HG03095 (cell line): Measurements from ENCODE around the gene SORCS2.

Experiments
- ATAC-seq: cut with Tn5 transposase; IDR thresholded peaks from one replicate; pipeline ENCODE4 v1.9.1; 2021; ENCODE audit warnings: moderate library complexity; ENCODE audit not compliant: unreplicated experiment

Gene SORCS2

DNA sequence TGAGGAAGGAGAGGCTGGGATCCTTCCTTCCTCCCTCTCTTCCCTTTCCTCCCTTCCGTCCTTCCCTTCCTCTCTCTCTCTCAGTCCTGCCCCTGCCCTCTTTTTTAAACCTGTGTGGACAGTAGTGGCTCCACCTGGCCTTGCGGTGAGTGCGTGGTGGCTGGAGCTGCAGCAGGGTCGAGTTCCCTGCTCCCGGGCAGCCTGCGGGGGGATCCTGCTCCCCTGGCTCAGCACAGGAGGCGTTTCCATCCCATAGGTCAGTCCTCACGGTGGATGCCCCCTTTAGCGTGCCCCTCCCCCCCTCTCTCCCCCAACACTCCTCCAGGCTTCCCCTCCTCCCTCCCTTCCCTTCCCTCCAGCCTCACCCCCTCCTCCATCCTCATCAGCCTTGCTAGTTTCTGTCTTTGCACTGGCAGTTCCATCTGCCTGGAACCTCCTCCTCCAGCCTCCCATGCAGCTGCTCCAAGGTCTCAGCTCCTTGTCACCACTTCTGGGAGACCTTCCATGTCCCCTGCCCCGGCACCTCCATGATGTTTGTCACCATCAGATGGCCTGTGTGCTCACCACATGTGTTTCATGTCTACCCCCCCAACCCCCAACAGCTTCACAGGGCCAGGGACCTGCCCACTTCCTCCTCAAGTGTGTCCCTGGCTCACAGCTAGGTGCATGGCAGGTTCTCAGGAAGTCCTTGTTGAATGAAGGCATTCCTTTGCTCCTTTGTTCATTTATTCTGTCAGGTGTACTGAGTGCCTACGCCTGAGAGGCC is 174.0 kb downstream of the SORCS2 start:
- ATAC-seq, result no peak

DNA sequence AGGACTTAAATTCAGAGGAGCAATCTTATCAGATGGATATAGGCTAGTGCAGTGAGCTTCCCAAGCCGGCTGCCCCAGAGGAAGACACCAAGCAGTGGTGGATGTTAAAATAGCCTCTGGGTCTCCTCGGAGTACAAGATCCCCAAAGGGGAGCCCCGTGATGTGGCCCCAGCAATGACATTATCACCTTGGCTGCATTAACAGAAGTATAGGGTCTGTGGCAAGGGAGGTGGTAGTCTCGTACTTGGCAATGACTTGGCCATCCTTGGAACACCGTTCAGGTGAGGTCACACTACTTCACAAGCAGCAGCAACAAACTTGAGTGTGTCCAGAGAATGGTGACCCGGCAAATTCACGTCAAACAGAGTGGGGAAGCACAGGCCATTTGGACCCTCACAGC is 174.6 kb downstream of the SORCS2 start:
- ATAC-seq, result no peak

DNA sequence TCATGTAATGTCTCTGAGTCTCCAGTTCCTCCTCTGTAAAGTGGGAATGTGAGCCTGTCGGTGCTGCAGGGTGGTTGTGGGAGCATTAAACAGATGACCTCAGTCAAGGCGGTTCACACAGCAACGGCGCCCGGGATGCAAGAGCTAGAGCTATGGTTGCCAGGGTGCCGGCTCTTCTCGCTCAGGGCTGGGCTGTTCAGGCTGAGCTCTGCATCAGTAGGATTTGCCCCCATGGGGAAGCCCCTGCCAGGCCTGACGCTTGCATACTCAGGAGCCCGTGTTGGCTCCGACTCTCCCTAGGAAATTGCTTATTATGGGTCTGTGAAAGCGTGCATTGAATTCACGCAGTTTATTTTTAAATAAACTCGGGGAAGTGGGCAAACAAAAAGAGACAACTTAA is 175.1 kb downstream of the SORCS2 start:
- no peak for ATAC-seq

DNA sequence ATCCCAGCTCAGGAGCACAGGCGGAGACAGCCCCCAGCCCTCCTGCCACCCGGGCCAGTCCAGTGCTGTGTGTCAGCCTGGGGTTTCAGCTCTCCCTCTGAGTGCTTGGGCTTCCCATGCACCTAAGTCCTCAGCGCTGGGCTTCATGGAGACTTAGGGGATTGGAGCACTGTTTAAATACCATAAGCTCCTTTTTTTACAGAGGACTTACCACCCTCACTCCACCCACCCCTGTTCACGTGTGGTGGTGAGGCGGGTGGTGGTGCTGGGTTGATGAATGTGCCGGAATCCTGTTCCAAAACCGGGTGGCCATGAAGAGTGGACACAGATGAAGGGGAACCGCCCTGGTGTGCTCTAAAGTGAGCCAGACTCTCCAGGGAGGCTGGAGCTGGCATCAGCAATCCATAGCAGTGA is 175.5 kb downstream of the SORCS2 start:
- no peak for ATAC-seq

DNA sequence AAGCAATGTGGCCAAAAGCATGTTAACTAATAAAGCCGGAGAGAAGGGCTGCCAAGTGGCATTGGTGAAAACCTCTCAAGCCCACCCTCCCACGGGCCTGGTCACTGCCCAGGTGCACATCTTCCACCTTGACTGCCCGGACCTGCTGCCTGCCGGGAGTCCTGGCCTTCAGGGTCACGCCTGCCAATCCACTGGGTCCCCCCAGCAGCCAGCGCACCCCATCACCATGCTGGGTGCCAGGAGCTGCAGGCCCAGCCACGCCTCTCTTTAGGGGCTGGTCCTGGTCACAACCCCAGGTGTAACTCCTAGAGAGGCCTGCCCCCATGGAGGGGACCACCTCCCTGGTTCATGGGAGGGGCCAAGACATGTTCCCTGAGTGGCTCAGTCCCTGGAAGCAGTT is 176.0 kb downstream of the SORCS2 start:
- no peak for ATAC-seq

DNA sequence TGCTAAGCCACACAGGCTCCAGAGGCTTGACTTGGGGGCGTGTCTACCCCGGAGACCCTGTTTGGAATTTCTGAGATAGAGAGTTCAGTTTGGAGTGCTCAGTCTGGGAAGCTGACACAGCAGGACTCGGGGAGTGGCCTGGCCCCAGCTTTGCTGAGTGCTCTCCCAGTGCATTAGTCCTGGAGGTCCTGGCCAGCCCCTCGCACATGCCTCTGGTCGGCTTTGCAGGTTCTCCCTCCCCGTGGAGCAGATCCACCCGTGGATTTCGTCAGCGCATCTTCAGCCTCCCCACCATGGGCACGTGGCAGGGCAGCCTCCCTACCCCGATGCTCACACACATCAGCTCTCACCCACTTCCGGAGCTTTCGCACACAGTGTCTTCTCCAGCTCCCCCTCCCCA is 177.2 kb downstream of the SORCS2 start:
- no peak for ATAC-seq

DNA sequence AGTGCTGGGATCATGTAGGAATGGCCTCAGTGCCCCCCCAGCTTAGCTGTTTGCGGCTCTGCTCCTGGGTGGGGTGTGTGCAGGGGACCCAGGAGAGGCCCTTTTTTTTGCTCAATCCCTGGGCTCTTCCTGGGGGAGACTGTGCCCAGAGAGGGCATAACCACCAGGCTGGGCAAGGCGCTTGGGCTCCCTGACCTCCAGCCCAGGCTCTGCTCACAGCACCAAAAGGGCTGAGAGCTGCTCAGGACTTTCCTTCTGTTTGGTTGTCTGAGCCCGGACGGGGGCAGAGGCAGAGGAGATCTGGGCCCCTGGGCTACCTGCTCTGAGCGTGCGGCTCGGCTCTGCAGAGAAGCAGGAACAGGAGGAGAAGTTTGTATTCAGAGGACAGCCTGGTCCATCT is 177.7 kb downstream of the SORCS2 start:
- ATAC-seq, result no peak

DNA sequence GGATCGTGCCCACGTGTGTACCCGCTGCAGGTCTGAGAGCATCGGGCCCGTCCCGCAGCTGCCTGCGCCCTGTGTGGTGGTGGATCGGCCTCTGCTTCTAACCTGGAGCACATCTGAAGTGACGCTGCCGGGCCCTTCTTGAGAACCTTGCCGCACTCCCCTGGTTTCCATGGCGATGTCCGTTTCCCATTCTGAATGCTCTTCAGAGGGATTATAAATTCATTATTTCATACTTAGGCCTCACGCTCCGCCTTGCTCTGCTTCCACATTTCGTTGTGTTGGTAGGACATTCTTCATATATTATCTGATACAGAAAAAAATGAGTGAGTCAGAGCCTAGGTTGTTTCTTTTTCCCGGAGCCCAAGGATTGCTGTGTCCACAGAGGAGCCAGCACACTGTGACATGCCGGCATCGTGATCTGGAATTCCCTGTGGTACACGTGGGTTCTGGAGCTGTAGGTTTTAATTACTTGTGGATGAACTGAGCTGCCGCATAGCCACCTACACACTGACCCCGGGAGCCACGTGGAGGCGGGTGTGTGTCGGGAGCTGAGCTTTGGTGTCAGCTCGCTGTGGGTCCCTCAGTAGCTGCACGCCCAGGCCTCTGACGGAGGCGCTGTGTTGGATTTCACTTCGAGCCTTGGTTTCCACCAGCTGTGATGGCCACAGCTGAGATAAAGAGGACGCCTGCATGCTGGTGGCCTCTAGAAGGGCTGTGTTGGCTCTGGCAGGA is 179.0 kb downstream of the SORCS2 start:
- no peak for ATAC-seq

DNA sequence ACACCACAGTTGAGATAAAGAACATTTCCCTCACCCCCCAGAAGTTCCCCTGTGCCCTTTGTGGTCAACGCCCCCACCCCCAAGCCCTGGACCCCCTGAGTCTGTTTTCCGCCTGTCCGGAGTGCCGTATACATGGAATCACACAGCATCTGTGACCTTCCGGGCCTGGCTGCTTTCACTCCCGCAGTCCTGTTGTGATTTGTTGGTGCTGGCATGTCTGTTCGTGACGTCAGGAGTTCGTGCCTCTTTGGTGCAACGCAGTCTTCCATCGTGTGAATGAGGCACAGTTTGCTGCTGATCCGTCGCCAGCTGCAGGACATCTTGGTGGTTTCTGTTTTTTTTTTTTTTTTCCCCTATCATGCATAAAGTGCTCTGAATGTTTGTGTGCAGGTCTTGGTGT is 180.3 kb downstream of the SORCS2 start:
- no peak for ATAC-seq

DNA sequence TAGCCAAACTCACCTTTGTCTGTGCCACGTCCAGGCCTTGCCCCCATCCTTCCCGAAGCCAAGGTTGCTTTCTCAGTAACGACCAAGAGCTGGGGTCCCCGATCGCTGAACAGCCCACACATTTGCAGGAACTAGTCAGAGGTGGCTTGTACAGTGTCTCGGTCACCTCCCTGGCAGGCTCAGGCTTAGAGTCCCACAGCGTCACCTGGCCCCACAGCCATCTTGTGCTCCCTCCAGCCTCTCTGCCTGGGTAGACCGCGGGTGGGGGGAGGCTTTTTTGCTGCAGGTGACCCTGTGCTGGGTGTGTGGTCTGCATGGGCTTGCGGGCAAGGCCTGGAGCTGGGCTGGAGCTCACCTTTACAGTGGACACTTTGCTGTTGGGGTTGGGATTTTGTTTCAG is 182.2 kb downstream of the SORCS2 start:
- ATAC-seq, result no peak

DNA sequence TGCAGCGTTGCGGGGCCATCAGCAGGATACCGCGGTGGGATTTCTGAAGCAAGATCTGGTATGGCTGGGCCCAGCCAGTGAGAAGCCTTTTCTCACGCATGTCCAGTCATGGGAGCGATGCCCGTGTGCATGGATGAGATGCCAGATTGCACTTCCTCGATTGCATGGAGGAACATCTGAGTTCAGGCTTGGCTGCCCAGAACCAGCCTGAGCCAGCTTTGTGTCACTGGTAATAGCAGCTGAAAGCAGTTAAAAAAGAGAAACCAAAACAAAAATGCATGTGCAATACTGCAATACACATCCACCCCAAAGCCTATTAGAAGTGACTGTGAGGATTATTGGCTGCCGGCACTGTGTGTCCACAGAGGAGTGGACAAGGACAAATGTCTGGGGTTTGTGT is 183.1 kb downstream of the SORCS2 start:
- no peak for ATAC-seq

DNA sequence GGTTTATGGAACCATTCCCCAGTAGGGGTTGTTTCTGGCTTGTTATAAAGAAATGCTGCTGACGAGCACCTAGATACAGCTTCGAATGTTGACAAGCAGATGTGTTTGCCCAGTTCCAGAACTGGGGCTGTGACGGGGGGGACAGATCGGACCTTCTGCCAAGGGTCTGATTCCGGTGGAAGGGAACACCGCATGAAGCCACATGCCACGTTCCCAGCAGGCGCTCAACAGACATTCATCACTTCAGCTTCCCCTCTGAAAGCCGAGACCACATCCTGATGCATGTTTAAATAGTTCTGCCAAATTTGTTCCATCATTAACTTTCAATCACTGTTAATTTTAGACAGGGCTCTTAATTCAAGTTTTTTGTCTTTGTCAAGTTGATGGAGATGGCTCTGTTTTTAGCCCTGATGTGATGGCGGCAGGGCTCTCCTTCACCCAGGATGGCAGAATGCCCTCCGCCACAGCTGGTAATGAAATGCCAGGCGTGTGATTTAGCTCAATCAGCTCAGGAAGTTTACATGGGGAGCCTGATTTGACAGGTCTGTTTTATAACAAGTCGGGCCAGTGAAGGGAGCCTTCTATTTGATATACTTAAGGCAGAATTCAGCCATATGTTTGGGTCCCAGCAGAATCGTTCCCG is 185.0 kb downstream of the SORCS2 start:
- no peak for ATAC-seq

DNA sequence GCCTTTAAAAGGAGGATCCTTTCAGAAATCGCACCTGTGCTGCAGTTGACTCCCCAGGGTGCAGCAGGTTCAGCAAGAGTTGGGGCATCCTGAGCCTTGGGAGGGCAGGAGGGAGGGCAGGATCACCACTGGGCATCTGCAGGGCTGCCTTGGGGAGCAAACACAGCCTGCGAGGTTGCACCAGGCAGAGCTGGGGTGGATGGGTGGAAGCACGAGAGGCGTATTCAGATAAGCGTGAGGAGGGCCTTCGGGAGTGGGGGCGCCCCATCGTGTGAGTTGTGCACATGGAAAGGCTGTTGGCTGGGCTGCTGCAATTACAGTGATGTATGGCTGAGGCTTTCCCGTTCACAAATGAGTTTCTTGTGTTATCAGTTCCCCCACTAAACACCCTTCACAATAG is 186.8 kb downstream of the SORCS2 start:
- no peak for ATAC-seq

DNA sequence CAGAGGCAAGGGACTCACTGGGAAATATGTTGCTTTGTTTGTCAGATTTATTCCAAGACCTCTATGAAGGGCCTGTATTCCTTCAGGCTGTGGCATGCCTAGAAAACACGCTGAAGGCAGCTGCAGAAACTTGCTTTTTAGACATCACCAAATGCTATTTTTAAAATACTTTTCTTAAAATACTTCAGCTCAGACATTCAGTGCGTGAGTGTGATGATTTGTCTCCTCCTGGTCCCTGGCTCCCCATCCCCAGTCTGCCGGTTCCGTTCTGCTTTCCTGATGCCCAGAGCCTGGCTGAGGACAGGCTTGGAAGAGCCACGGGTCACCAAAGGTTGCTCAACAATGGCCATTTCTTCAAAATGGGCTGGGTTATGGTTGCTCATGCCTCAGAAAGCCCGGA is 187.4 kb downstream of the SORCS2 start:
- ATAC-seq, result no peak

DNA sequence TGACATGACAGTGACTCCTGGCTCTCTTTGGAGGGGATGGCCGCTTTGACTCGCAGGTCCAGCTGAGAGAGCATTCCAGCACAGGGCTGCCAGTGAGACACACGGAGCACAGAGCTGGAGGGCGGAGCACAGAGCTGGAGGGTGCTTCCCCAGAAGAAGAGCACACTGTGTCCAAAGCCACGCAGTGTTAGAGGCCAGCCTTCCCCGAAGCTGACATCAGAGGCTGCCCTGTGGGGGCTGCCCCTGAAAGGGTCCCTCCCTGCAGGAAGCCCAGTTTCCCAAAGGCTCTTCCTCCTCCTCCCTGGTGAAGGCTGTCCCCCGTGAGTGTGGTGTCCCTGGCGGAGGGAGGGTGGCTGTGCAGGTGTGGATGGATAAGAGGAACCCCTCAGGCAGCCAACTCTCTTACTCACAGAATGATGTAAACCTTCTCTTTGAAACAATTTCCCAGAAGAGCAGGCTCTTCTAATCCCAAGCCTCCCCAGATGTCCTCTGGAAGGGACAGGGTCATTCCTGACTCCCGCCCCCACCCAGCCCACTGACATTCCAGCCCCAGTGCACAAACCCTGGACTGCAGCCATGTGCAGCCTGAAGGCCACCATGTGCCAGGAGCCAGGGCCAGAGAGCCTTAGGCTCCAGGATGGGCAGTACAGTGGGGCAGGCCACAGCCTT is 189.0 kb downstream of the SORCS2 start:
- no peak for ATAC-seq

DNA sequence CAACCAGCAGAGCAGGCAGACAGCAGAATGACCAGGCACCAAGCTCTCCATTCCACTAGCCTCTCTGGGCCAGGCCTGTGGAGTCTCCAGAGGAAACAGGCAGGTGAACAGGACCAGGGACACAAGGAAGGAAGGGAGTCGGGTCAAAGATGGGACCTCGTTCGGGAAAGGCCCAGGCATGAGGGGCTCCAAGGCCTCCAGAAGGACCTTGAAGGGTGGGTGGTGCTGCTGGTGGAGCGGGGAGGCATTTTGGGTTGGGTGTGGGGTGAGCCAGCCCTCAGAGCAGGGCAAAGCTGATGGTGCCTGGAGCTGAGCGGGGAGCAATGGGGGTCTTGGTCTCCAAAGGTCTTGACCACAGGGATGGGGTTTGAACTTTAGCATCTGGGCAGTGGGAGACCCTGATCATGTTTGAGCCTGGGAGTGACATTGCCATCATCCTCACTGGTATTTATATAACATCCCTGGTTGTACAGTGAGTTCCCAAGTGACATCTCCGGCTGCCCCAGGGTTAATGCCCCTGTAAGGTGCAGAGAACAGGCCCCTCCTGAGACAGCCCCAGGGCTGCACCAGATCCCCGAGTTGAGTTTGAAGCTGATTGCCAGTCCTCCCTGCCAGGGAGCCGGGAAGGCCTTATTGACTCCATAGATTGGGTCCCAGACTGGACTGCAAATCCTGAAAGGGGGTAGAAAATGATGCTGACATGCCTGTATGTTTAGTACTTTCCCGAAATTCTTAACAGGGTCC is 189.7 kb downstream of the SORCS2 start:
- ATAC-seq, result no peak

DNA sequence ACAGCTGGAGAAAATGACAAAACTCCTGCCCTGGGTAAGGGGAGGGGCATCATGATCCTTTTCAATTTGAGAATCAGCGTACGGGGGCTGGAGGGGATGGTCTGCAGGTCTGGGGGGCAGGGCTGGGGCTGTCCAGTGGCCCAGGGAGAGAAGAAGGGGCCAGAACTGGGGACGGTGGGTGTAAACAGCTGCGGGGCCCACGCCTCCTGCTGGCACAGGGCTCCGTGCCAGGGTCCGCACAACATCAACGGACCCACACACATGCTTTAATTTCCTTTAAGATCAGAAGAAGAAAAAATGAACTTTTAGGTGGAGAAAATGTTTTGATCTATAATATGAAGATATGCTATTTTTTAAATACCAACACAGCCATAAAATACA is 190.3 kb downstream of the SORCS2 start:
- ATAC-seq, result no peak

DNA sequence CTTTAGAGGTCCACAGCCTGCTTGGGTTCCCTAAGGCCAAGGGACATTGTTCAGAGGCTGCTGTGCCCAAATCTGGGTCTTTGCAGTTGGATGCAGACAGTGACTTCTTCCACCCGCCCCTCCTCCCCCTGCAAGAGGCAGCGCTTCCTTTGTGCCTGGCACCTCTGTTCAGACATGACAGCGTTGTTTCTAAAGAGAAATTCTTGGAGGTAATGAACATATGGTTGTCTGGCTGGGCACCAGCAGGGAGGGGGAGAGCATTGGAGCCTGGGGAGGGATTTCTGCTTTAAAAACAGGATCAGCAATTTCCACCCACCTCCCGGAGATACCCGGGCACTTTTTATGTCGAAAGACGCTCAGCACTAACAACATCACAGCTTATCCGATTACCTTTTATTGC is 190.9 kb downstream of the SORCS2 start:
- no peak for ATAC-seq

DNA sequence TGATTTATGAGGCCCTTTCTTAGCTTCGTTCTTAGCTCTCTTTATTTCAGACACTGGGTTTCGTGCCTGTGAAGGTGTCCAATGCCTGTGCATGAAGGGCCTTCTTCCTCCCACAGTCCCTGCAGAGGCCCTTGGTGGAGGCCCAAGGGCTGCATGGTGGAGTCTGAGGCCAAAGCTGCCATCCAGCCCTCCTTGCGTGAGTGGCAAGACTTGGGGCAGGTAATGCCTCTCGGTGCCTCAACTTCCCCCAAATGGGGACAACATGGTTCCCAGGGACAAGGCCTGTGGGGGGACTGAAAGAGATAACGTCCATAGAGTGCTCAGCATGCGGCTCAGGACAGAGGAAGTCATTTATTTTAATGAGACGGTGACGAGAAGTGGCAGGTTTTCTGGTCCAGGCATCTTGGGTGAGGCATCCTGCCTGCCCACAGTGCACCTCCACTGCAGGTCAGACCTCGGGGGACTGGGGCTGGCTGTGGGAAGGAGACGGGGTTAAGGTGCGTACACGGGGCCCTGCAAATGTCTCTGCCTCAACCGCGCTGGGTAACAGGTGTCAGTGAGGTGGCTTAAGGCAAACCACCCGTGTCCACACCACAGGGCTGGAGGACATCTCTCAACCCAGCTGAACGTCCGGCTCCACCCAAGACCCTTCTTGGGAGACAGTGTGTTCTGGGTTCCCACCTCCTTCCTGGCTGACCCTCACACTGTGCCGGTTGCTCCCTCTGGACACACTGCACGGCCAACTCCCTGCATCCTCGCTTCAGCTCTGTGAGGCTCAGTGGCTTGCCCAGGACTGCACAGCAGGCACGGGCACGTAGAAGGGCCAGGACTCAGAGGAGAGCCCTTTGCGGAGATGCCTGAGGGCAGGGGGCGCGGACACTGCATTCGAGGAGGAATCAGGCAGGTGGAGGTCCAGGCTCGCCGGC is 191.9 kb downstream of the SORCS2 start:
- no peak for ATAC-seq
